NK-92 (cell line): ENCODE measurements around the gene OR6T1.

Experiments
- DNase-seq: peaks from one replicate; lab custom pipeline; 2025; ENCODE audit not compliant: unreplicated experiment; lab: John Stamatoyannopoulos, UW

Gene OR6T1

GRCh38 chr11:123943738-123944137 lies at the start of gene OR6T1:
Gene OR6T1, minus strand, starts transcription at chr11:123943838. Its CDS starts 0 bp downstream, at chr11:123943838.
- no peak for DNase-seq

- DNase-seq = no peak
Measured at GRCh38 chr11:123979311-123979710, 35.7 kb upstream of the OR6T1 start.

- no peak for DNase-seq
Measured at GRCh38 chr11:123977731-123978347, 34.2 kb upstream of the OR6T1 start, which contains the start of gene OR10S1. Gene OR10S1, minus strand, starts transcription at chr11:123977781. Its CDS starts 117 bp downstream, at chr11:123977664.

GRCh38 chr11:123976770-123977560 lies 33.3 kb upstream of the OR6T1 start:
- no peak for DNase-seq

- DNase-seq = no peak
Measured at GRCh38 chr11:123973816-123974215, 30.2 kb upstream of the OR6T1 start.

- no peak for DNase-seq
Measured at GRCh38 chr11:123956752-123957151, 13.1 kb upstream of the OR6T1 start.

GRCh38 chr11:123945132-123945531 lies 1.5 kb upstream of the OR6T1 start:
- DNase-seq = no peak

- no peak for DNase-seq
Measured at GRCh38 chr11:123942413-123942812, 1.2 kb downstream of the OR6T1 start.

- no peak for DNase-seq
Measured at GRCh38 chr11:123939317-123939716, 4.3 kb downstream of the OR6T1 start, which contains the start of gene OR4D5. Gene OR4D5, plus strand, starts transcription at chr11:123939617. Its CDS starts 0 bp downstream, at chr11:123939617.

- no peak for DNase-seq
Measured at GRCh38 chr11:123924027-123924426, 19.6 kb downstream of the OR6T1 start.

GRCh38 chr11:123920943-123921342 lies 22.7 kb downstream of the OR6T1 start:
- no peak for DNase-seq

- DNase-seq = no peak
Measured at GRCh38 chr11:123905826-123906225, 37.8 kb downstream of the OR6T1 start.

GRCh38 chr11:123904932-123905331 lies 38.7 kb downstream of the OR6T1 start:
- DNase-seq = no peak

GRCh38 chr11:123903932-123904331 lies 39.7 kb downstream of the OR6T1 start:
- no peak for DNase-seq

- no peak for DNase-seq
Measured at GRCh38 chr11:123901867-123902266, 41.8 kb downstream of the OR6T1 start, which contains the start of gene OR8D4. Gene OR8D4, plus strand, starts transcription at chr11:123902167. Its CDS starts 4,265 bp downstream, at chr11:123906432.

- DNase-seq = no peak
Measured at GRCh38 chr11:123899792-123900191, 43.8 kb downstream of the OR6T1 start.
